ENCODE data around the gene LRSAM1. TPM values are rescaled to one million over a fixed set of nuclear protein-coding genes. Genes with fewer than 3 reads are reported as not detected.

LRSAM1 gene
- total RNA-seq, 4 donors from 2014 or later = 8.0 to 16.2 (median 12.9) TPM

DNA sequence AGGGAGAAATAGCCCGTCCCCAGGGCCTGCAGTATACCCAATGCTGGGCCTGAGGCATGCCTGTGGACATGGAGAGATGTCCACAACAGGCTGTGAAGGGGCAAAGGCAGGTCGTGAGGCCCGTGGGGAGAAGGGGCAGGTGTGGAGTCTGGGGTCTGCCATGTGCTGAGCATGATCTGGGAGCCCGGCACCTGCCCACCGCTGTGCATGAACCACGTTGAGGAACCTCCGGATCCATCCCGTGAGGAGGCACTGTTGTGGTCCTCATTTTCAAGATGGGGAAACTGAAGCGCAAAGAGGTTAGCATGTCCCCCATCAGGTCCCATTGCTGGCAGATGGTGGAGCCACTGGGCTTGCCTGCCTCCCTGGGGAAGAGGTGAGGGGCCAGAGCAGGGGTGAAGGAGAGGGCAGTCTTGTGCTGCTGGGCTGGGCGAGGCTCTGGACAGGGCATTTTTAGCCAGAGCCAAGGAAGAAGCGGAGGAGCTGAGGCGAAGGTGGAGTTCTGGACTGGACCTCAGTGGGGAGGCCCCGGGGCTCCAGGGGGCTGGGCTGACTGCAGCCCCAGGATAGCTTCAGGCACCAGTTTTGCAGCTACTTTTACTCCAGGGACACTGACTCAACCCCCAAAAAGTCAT lies 46.5 kb downstream of the LRSAM1 start:
- TF ChIP-seq CTCF (IDR thresholded peaks at IDR 0.05) (no peak), POLR2A (IDR thresholded peaks at IDR 0.05) (no peak)
- DNase-seq = no peak
- 82 to 90% methylated on average over 3 to 12 of the region's 13 CpGs for WGBS, 2 donors
- H3K27ac ChIP-seq = peak overlapping the region in 2 of 4 donors; percentile 9 to 17
- H3K27me3 ChIP-seq = no peaks in the 10 kb centered on the region
- H3K36me3 ChIP-seq = peaks cover 27 to 99% (median 29%) of the 10 kb centered on the region in 3 donors
- intact Hi-C loops (cut with DNase I) = no loop called here
- H3K4me1 ChIP-seq = peaks cover 12 to 60% (median 22%) of the 10 kb centered on the region in 3 donors
- no peak overlapping the region for H3K4me3 ChIP-seq
- H3K9me3 ChIP-seq = no peaks in the 10 kb centered on the region

- WGBS, 2 donors = 47 to 56% methylated on average over 2 of the region's 5 CpGs
- no peak for TF ChIP-seq POLR2A (IDR thresholded peaks at IDR 0.05)
- TF ChIP-seq CTCF (IDR thresholded peaks at IDR 0.05) = no peak
- Histone ChIP-seq H3K4me1 (peaks cover 12 to 60% (median 22%) of the 10 kb centered on the region in 3 donors), H3K4me3 (no peak overlapping the region), H3K36me3 (peaks cover 27 to 99% (median 29%) of the 10 kb centered on the region in 3 donors), H3K27ac (peak overlapping the region in 2 of 4 donors; percentile 9 to 17), H3K27me3 (no peaks in the 10 kb centered on the region), H3K9me3 (no peaks in the 10 kb centered on the region)
- DNase-seq = no peak
- intact Hi-C loops (cut with DNase I) = no loop called here
Measured at GRCh38 chr9:127498298-127498697, 47.0 kb downstream of the LRSAM1 start.

- Histone ChIP-seq H3K4me3 (no peak overlapping the region), H3K4me1 (peaks cover 14 to 61% (median 21%) of the 10 kb centered on the region in 3 donors)
- intact Hi-C loops (cut with DNase I) = loop anchor here (10.0 kb wide), 1 partner anchor 224 kb away; no protein-coding TSS in a partner anchor
Measured at GRCh38 chr9:127500399-127500798, 49.1 kb downstream of the LRSAM1 start.

DNA sequence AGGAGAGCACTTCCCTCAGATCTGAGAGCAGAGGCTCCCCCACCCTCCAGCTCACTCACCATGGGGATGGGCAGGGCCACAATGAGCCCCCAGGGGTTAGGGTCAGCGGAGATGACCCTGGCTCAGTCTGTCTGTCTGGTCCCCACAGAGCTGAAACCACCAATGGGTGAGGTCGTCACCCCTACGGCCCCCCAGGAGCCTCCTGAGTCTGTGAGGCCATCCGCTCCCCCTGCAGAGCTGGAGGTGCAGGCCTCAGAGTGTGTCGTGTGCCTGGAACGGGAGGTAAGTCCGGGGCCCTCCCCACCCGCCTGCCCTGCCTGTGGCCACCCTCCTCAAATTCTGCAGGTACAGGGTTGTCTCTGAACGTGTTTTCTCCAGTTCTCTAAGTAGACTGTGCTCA lies 49.6 kb downstream of the LRSAM1 start:
- Histone ChIP-seq H3K27ac (no peak overlapping the region), H3K4me1 (peaks cover 16 to 61% (median 21%) of the 10 kb centered on the region in 3 donors), H3K36me3 (peaks cover 38 to 100% (median 40%) of the 10 kb centered on the region in 3 donors), H3K4me3 (no peak overlapping the region), H3K27me3 (no peaks in the 10 kb centered on the region), H3K9me3 (no peaks in the 10 kb centered on the region)
- intact Hi-C loops (cut with DNase I) = loop anchor here (10.0 kb wide), 1 partner anchor 224 kb away; no protein-coding TSS in a partner anchor
- TF ChIP-seq POLR2A (IDR thresholded peaks at IDR 0.05) (no peak), CTCF (IDR thresholded peaks at IDR 0.05) (no peak)
- WGBS, 2 donors = 78 to 80% methylated on average over 5 to 8 of the region's 9 CpGs
- no peak for DNase-seq

More at GRCh38 chr9:127500399-127500798, 49.1 kb downstream of the LRSAM1 start:
- DNase-seq = no peak
- H3K27ac ChIP-seq = no peak overlapping the region
- no peaks in the 10 kb centered on the region for H3K27me3 ChIP-seq
- WGBS, 2 donors = 56% methylated on average over 1 of the region's 6 CpGs; no CpG with 5 or more reads in 1 of the 2 donors
- no peaks in the 10 kb centered on the region for H3K9me3 ChIP-seq
- TF ChIP-seq POLR2A (IDR thresholded peaks at IDR 0.05) = no peak
- no peak for TF ChIP-seq CTCF (IDR thresholded peaks at IDR 0.05)
- H3K36me3 ChIP-seq = peaks cover 38 to 100% (median 38%) of the 10 kb centered on the region in 3 donors

DNA sequence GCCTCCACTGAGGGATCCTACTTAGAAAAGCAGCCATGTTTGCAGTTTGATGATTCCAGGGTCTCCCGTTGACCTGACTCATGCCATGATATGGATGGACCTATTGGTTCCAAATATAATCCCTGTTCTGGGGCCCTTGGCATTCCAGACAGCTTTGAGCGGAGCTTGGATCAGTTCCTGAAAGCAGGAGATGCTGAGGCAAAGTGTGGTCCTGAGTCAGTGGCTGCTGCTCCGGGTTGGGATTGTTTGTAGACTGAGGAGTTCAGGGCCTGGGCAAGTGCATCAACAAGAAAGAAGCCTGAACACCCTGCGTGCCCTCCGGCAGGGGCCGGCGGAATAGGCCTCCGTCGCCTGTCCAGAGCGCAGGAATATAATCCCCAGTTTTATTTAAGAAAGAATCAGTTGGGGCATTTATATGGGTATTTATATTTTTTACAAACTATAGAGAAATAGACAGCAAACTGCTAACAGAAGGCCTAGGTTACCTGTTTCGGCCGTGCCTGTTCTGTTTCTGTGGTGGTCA lies 50.6 kb downstream of the LRSAM1 start:
- Histone ChIP-seq H3K27ac (no peak overlapping the region), H3K4me3 (no peak overlapping the region), H3K4me1 (peaks cover 17 to 62% (median 19%) of the 10 kb centered on the region in 3 donors), H3K36me3 (peaks cover 36 to 100% (median 47%) of the 10 kb centered on the region in 3 donors), H3K27me3 (no peaks in the 10 kb centered on the region), H3K9me3 (no peaks in the 10 kb centered on the region)
- no peak for TF ChIP-seq POLR2A (IDR thresholded peaks at IDR 0.05)
- no peak for TF ChIP-seq CTCF (IDR thresholded peaks at IDR 0.05)
- DNase-seq = no peak
- 86% methylated on average over 4 to 12 of the region's 12 CpGs for WGBS, 2 donors
- intact Hi-C loops (cut with DNase I) = loop anchor here (10.0 kb wide), 1 partner anchor 223 kb away; no protein-coding TSS in a partner anchor

Measured in esophagus squamous epithelium (tissue), 5 donors.